Thyroid gland (tissue), 4 donors: Measurements from ENCODE around the gene MIF4GD. TPM values are rescaled to one million over a fixed set of nuclear protein-coding genes. Genes with fewer than 3 reads are reported as not detected.

ENCODE experiments used
- DNase-seq, 2 donors: peaks; one replicate each; pipeline ENCODE4 v3.0.0-alpha.2; 2019
- H3K27ac ChIP-seq, 3 donors: fragments of 200-600 bp; sonication (generic); 1 replicate in 2 of 3; 2 replicates in 1 of 3; pipeline ENCODE4 v1.5.1; 2016 to 2019; ENCODE audit warnings: mild to moderate bottlenecking in 1 of 3, moderate library complexity in 1 of 3
- H3K27me3 ChIP-seq: fragments of 200-600 bp; sonication (generic); one replicate; pipeline ENCODE4 v1.5.1; 2019
- H3K36me3 ChIP-seq, 2 donors: fragments of 200-600 bp; sonication (generic); one replicate each; pipeline ENCODE4 v1.5.1; 2016 to 2019
- H3K4me1 ChIP-seq, 2 donors: fragments of 200-600 bp; sonication (generic); one replicate each; pipeline ENCODE4 v1.5.1; 2017 to 2019
- H3K4me3 ChIP-seq, 3 donors: fragments of 200-600 bp; sonication (generic); replicated peaks in 1 of 3; 1 replicate in 2 of 3; 2 replicates in 1 of 3; pipeline ENCODE4 v1.5.1; 2016; ENCODE audit warnings: mild to moderate bottlenecking in 1 of 3
- H3K9me3 ChIP-seq: fragments of 200-600 bp; sonication (generic); one replicate; pipeline ENCODE4 v1.5.1; 2017
- POLR2A ChIP-seq, 2 donors: fragments of 450-650 bp; IDR thresholded peaks; one replicate each; pipeline ENCODE4 v1.6.1; 2017; ENCODE audit warnings: antibody characterized with exemption in 2 of 2, mild to moderate bottlenecking in 2 of 2, moderate library complexity in 1 of 2
- WGBS, 2 donors: methylation state at CpG; one replicate each; pipeline ENCODE4 v1.1.5; 2017; 5-methylcytosine and 5-hydroxymethylcytosine counted together
- intact Hi-C: fragments of 100-400 bp; cut with DNase I; formaldehyde crosslinking; loops from one replicate; pipeline ENCODE4 v1.15.1; 2023
- total RNA-seq, 4 donors: library from RNA; depleted of rRNA; stranded (reverse); fragments of >200 nt; gene quantifications; one replicate each; pipeline ENCODE4 v1.2.3, GENCODE V29; 2016
- TF ChIP-seq, protein P1 (sequence below), 6 experiments: fragments of 200-600 bp in 3 of 6; fragments of 450-650 bp in 3 of 6; sonication (generic) in 3 of 6; IDR thresholded peaks; one replicate each; pipeline ENCODE4 v1.5.1; 2016 to 2019; ENCODE audit warnings: antibody characterized with exemption in 6 of 6, mild to moderate bottlenecking in 2 of 6, inconsistent platforms in 1 of 6, moderate library complexity in 1 of 6

The MIF4GD gene
- total RNA-seq, 4 donors from 2014 or later: 17.7 to 31.1 (median 23.0) TPM

DNA sequence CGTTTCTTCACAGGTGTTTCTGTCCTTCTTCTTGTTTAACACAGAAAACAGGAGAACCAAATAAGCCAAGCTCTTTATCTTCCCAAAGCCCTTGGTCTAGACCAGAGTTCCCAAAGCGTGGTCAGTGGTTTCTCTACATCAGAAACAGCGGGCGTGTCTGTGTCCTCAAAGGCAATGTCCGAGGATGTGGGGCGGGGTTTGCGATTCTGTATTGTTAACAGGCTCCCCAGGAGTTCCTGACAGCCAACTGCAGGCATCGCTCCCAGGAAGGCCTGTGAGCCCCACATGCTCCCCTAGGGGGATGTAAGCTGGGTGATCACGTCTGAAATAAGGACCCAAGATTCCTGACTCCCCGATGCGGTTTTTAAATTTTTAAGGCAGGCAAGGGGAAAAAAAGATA, 46.6 kb upstream of the MIF4GD start:
- intact Hi-C loops: no loop called here
- H3K27ac ChIP-seq: no peak overlapping the region
- H3K36me3 ChIP-seq: peaks cover 14 to 16% of the 10 kb centered on the region in 2 donors

GRCh38 chr17:75316253-75316652, 45.2 kb upstream of the MIF4GD start:
- H3K36me3 ChIP-seq: peaks cover 11 to 16% of the 10 kb centered on the region in 2 donors

More for the DNA sequence above, 46.6 kb upstream of the MIF4GD start:
- no peak for DNase-seq
- no peaks in the 10 kb centered on the region for H3K4me1 ChIP-seq
- no peak overlapping the region for H3K4me3 ChIP-seq
- TF ChIP-seq, protein P1, sequence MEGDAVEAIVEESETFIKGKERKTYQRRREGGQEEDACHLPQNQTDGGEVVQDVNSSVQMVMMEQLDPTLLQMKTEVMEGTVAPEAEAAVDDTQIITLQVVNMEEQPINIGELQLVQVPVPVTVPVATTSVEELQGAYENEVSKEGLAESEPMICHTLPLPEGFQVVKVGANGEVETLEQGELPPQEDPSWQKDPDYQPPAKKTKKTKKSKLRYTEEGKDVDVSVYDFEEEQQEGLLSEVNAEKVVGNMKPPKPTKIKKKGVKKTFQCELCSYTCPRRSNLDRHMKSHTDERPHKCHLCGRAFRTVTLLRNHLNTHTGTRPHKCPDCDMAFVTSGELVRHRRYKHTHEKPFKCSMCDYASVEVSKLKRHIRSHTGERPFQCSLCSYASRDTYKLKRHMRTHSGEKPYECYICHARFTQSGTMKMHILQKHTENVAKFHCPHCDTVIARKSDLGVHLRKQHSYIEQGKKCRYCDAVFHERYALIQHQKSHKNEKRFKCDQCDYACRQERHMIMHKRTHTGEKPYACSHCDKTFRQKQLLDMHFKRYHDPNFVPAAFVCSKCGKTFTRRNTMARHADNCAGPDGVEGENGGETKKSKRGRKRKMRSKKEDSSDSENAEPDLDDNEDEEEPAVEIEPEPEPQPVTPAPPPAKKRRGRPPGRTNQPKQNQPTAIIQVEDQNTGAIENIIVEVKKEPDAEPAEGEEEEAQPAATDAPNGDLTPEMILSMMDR (IDR thresholded peaks at IDR 0.05): no peak
- no peak for TF ChIP-seq POLR2A (IDR thresholded peaks at IDR 0.05)
- 82 to 85% methylated on average over 11 of the region's 11 CpGs for WGBS, 2 donors
- no peaks in the 10 kb centered on the region for H3K27me3 ChIP-seq
- no peaks in the 10 kb centered on the region for H3K9me3 ChIP-seq

GRCh38 chr17:75315541-75316243, 44.7 kb upstream of the MIF4GD start:
- intact Hi-C loops: no loop called here
- TF ChIP-seq, protein P1 (IDR thresholded peaks at IDR 0.05): no peak
- TF ChIP-seq POLR2A (IDR thresholded peaks at IDR 0.05): no peak
- no peak for DNase-seq
- WGBS, 2 donors: 84 to 85% methylated on average over 16 to 19 of the region's 19 CpGs
- H3K9me3 ChIP-seq: no peaks in the 10 kb centered on the region
- H3K4me1 ChIP-seq: no peaks in the 10 kb centered on the region
- no peak overlapping the region for H3K27ac ChIP-seq
- H3K27me3 ChIP-seq: no peaks in the 10 kb centered on the region
- peaks cover 8 to 12% of the 10 kb centered on the region in 2 donors for H3K36me3 ChIP-seq
- no peak overlapping the region for H3K4me3 ChIP-seq

More at GRCh38 chr17:75316253-75316652, 45.2 kb upstream of the MIF4GD start:
- TF ChIP-seq POLR2A (IDR thresholded peaks at IDR 0.05): no peak
- TF ChIP-seq, protein P1 (IDR thresholded peaks at IDR 0.05): no peak
- Histone ChIP-seq H3K27me3 (no peaks in the 10 kb centered on the region), H3K9me3 (no peaks in the 10 kb centered on the region), H3K27ac (no peak overlapping the region), H3K4me3 (no peak overlapping the region), H3K4me1 (no peaks in the 10 kb centered on the region)
- no peak for DNase-seq
- intact Hi-C loops: no loop called here
- 85 to 86% methylated on average over 5 of the region's 5 CpGs for WGBS, 2 donors

DNA sequence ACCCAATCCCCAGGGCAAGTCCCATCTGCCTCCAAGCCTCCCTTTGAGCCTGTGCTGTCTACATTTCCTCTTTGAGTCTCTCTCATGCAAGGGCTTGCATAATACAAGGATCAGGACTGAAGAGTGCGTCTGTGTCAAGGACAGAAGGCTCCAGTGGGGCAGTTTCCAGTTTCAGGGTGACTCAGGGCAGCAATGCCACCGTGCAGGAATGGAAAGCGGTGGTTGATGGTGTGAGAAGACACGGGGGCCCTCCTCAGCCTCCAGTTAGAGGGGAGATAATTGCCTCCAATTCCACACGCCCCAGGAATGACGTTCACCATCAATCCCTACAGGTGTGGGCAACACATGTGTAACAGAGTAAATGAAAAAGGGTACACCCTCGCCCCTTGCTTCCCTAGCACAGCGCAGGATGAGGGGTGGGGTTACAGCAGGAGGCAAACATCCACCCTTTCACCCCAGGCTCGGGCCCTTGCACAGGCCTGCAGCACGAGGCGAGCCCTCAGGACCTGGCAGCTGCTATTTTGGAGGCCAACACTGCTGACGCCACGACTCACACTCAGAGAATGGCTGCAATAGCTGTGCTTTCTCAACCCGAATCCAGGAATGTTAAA, 43.0 kb upstream of the MIF4GD start:
- 83 to 87% methylated on average over 14 of the region's 14 CpGs for WGBS, 2 donors
- Histone ChIP-seq H3K36me3 (no peaks in the 10 kb centered on the region), H3K27me3 (no peaks in the 10 kb centered on the region), H3K9me3 (no peaks in the 10 kb centered on the region), H3K4me3 (no peak overlapping the region), H3K4me1 (peaks cover 0 to 5% of the 10 kb centered on the region in 2 donors), H3K27ac (no peak overlapping the region)
- DNase-seq: no peak
- intact Hi-C loops: no loop called here
- TF ChIP-seq POLR2A (IDR thresholded peaks at IDR 0.05): no peak
- TF ChIP-seq, protein P1 (IDR thresholded peaks at IDR 0.05): no peak
